ENCODE results near the gene KDM5B.
"Not testable (repeated sequence)": the region's sequence is repeated elsewhere in the genome, so short reads cannot be mapped to it uniquely, and the experiment has no call there.

KDM5B gene

GRCh38 chr1:202807926-202808757, at the start of gene KDM5B:
Gene KDM5B, minus strand, starts transcription at chr1:202808421. Its CDS starts 116 bp downstream, at chr1:202808305.
- DNase-seq (ENCODE audit: low read depth in 2 of 2) = peak in 1 of 2 experiments; percentile 44

DNA sequence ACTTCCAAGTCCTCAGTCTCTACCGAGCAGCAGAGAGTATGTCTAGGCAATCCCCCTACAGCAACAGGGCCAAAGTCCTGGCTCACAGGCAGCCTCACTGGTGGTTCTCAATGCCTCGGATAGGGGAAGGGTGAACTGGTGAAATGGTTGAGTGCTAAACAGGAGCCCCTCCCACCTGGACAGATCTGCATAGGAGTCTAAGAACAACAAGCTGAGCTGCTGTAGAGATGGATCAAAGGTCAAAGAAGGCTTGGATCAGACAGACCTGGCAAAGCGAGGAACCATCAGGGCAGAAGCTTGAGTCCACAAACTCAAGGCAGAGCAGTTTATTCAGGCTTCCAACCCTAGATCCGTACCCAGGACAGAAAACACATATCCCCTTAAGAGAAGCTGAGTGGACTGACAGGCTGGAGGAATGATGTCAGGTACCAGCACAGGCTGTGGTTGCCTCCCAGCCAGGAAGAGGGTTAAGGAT, 49.0 kb upstream of the KDM5B start:
- DNase-seq (ENCODE audit: low read depth in 2 of 2) = no peak

- DNase-seq (ENCODE audit: low read depth in 2 of 2) = no peak
These were observed 47.8 kb upstream of the KDM5B start for GRCh38 chr1:202856014-202856413.

- DNase-seq (ENCODE audit: low read depth in 2 of 2) = no peak
These were observed 46.6 kb upstream of the KDM5B start for GRCh38 chr1:202854787-202855186.

DNA sequence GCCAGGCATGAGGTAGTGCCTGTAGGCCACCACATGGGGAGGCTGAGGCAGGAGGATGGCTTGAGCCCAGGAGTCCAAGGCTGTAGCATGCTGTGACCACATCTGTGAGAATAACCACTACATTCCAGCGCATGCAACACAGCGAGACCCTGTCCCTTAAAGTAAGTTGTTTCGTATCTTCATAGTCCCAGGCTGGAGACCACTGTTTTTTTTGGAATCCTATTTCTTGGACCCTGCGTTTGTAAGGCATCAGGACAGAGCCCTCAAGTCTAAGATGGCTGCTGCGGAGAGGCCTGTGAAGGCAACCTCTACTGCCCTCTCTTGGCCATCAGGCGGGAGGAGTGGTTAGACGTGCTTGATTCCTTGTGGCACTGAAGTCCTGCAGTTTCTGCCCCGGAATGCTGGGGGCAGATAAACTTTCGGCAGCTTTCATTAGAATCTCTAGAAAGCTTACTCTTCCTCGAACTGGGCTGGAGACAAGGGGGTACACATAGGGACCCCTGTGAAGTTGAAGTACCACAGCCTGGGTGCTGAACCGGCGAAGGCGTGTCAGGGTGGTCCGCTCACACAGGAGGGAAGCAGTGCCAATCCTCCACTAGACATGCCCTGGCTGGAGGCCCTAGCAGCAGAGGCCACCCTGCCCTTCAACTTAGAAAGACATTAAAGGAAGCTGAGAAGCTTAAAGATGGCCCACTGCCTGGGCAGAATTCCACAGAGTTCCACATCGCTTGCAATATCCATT, 44.1 kb upstream of the KDM5B start:
- peak in 1 of 2 experiments; percentile 9 for DNase-seq (ENCODE audit: low read depth in 2 of 2)

DNA sequence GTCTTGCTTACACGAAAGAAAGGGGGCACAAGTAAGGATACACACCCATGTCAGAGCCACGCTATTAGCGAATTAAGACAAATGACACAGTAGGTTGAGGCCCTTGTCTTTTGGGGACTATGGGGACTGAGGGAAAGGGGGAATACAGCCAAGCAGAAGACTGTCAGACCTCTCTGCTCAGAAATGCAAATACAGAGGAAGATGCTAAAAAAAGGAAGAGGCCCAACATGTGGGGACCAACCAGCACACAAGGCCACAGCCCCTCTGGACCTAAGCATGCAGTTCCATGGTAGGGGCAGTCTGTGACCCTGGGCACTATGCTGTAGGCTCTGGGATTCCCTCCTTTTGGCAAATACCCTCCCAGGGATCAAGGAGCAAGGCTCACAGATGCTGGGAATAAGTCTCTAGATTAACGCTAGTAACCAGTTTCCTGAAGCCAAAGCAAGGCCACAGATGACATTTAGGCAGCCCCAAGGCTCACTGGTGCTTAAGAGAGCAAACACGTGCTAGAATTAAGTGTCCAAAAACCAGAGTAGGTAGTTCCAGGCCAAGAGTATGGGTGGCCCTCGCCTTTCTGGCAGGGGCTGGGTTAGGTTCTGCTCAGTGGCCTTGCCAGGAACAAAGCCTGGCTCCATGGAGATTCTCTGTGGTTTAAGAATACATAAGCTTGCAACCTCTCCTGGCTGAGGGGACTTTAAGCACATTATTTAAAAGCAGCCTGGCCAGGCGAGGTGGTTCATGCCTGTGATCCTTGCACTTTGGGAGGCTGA, 42.6 kb upstream of the KDM5B start:
- no peak for DNase-seq (ENCODE audit: low read depth in 2 of 2)

GRCh38 chr1:202848191-202848542, 39.9 kb upstream of the KDM5B start:
- no peak for DNase-seq (ENCODE audit: low read depth in 2 of 2)

GRCh38 chr1:202844935-202845334, 36.7 kb upstream of the KDM5B start:
- DNase-seq (ENCODE audit: low read depth in 2 of 2) = no peak

- no peak for DNase-seq (ENCODE audit: low read depth in 2 of 2)
These were observed 36.0 kb upstream of the KDM5B start for GRCh38 chr1:202844259-202844658.

DNA sequence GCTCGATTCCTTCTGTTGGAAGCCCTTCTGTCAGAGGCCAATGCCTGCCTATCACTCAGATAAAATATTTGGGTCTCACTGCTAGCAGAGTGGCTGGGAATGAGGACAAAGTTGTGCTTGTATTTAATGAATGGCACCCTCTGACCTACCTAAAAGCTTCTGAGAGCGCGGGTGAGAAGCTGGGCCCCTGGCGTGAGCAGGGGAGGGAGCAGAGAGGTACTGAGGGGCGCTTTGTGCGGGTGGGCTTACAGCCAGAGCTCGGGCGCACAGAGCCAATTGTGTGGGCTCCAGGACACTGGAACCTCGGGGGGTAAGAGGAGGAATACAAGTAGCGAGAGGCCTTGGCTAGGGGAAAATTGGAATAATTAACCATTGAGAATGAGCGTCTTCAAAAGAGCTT, 34.9 kb upstream of the KDM5B start:
- no peak for DNase-seq (ENCODE audit: low read depth in 2 of 2)

DNA sequence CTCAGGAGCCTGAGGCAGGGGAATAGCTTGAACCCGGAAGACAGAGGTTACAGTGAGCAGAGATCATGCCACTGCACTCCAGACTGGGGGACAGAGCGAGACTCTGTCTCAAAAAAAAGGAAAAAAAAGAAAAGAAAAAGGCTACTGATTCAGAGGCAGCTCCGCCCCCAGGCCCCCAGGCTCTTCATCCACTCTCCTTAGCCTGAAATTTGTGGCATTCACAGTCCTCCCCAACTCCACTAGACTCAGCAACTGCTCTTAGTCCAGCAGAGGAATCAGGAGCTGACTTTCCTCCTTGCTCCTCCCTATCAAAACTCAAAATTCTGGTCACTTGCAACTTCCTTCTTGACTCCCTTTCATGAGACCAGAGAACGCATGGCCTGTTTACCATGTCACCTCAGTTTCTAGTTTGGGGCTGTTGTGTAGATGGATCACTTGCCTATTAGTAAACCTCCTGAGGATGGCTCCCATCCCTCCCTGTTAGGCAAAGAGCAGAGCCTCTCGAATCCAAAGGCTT, 29.6 kb upstream of the KDM5B start:
- no peak for DNase-seq (ENCODE audit: low read depth in 2 of 2)

DNA sequence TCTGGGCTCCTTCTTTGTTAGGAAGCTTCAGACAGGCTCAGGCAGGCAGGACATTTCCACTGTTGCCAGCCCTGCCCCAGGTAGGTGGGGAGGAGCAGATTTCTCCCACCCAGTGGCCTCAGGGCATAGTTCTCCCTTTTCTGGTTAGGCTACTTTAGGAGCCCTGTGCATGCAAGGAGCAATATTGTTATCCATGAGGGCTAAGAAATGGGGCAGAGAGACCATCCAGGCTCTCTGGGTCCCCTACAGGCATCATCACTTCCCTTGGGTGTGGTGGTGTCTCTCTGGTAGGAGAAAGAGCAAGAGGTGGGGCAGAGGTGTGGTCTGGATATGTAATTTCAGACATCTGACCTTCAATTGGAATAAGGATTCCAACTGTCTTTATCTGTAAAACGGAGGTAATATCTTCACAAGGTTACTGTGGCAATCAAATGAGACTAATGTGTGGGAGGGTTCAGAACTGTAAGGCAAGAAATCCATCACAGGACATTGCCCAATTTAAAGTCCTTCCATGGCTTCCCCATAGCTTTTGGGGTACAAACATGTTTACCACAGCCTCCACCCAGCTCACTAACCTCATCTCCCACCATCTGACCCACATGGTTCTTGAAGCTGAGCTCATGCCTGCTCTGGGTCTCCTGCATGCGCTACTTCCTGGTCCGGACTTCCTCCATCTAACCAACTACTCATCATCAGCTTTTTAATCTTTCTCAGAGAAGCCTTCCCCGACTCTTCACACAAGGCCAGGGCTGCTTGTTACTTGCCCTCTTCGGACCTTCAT, 28.6 kb upstream of the KDM5B start:
- DNase-seq (ENCODE audit: low read depth in 2 of 2) = no peak

- no peak for DNase-seq (ENCODE audit: low read depth in 2 of 2)
These were observed 27.4 kb upstream of the KDM5B start for GRCh38 chr1:202835548-202836072.

GRCh38 chr1:202834771-202835547, 26.7 kb upstream of the KDM5B start:
- DNase-seq (ENCODE audit: low read depth in 2 of 2) = no peak

DNA sequence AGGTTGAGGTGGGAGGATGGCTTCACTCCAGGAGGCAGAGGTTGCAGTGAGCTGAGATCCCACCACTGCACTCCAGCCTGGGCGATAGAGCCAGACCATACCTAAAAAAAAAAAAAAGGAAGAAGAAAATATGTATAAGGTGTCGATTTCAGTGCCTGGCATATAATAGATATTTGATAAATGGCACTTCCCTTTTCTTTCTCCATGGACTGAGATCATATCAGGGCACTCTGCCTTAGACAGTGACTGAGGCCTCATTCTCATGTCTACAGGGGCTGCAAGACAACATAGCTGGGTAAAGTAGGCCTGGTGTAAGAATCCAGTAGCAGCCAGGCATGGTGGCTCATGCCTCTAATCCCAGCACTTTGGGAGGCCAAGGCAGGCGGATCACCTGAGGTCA, 23.7 kb upstream of the KDM5B start:
- no peak for DNase-seq (ENCODE audit: low read depth in 2 of 2)

DNA sequence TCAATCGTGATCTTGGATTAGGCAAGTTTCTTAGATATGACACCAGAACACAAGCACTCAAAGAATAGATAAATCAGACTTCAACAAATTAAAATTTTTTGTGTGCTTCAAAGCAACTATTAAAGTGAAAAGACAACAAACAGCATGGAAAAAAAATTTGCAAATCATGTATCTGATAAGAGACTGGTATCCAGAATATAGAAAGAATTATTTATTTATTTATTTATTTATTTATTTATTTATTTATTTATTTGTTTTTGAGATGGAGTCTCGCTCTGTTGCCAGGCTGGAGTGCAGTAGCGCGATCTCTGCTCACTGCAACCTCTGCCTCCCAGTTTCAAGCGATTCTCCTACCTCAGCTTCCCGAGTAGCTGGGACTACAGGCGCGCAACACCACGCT, 21.0 kb upstream of the KDM5B start:
- not testable (repeated sequence) for DNase-seq (ENCODE audit: low read depth in 2 of 2)

DNA sequence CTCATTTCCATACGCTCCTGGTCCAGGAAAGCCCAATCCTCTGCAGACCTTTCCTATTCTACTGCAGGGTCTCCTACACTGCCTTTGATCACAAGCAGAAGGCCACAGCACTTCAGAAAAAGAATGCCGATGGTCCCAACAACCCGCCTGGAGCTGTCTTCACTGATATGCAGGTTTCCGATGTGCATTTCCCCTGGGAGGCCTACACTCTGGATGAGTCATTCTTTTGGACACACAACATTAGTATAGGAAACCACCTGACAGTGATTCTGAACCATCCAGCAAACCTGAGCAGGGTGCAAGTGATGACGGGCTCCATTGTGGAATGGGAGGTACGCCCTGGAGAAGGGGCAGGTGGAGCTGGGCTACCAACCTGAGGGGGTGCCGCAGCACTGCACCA, 17.5 kb upstream of the KDM5B start:
- no peak for DNase-seq (ENCODE audit: low read depth in 2 of 2)

- DNase-seq (ENCODE audit: low read depth in 2 of 2) = no peak
These were observed 13.2 kb upstream of the KDM5B start for GRCh38 chr1:202821467-202821866.

DNA sequence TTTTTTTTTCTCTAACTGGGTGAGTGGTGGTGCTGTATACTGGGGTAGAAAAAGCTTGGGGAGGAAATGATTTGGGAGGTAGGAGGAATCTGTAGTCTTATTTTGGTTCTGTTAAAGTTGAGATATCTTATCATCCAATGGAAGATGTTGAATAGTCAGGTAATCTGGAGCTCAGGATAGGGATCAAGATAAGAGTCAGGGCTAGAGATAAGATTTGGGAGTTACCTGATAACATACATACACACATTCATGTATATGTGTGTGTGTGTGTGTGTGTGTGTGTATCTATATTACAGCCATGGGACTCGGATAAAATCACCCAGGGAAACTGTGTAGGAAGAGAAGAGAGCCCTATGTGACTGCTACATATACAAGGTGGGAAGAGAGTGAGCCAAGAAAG, 10.6 kb upstream of the KDM5B start:
- DNase-seq (ENCODE audit: low read depth in 2 of 2) = no peak

GRCh38 chr1:202815120-202815519, 6.9 kb upstream of the KDM5B start:
- no peak for DNase-seq (ENCODE audit: low read depth in 2 of 2)

Data from fibroblast of skin of left biceps (primary cell).